ENCODE data around the gene TACR2.

TACR2 gene

GRCh38 chr10:69384320-69384719, 32.4 kb downstream of the TACR2 start:
- H2AFZ ChIP-seq (ENCODE audit: low read depth, low read length) = no peak overlapping the region
- TF ChIP-seq EZH2 (IDR thresholded peaks at IDR 0.05; ENCODE audit: borderline replicate concordance, low read depth, low read length, severe bottlenecking) = no peak
- H4K20me1 ChIP-seq (ENCODE audit: insufficient read depth, low read length) = 0 out of 2 replicates have a peak, but pooled peaks cover 5% of the 10 kb centered on the region
- H3K9me3 ChIP-seq (ENCODE audit: insufficient read depth, low read length, severe bottlenecking) = no peaks in the 10 kb centered on the region
- H3K27me3 ChIP-seq (ENCODE audit: insufficient read depth, low read length, poor library complexity) = no peaks in the 10 kb centered on the region
- H3K4me1 ChIP-seq (ENCODE audit: insufficient read depth, low read length) = no peaks in the 10 kb centered on the region
- ATAC-seq (ENCODE audit: insufficient read depth, low read depth) = no peak
- H3K4me2 ChIP-seq (ENCODE audit: insufficient read depth, low read length) = no peak overlapping the region
- no peaks in the 10 kb centered on the region for H3K79me2 ChIP-seq (ENCODE audit: insufficient read depth, low read length)
- no peak overlapping the region for H3K9ac ChIP-seq (ENCODE audit: low read depth, low read length)
- peaks cover 86% of the 10 kb centered on the region for H3K36me3 ChIP-seq (ENCODE audit: insufficient read depth, low read length)
- no peak for DNase-seq
- H3K4me3 ChIP-seq (ENCODE audit: low read depth in 1 of 2, low read length in 2 of 2) = no peak overlapping the region
- no peak overlapping the region for H3K27ac ChIP-seq (ENCODE audit: low read length)

DNA sequence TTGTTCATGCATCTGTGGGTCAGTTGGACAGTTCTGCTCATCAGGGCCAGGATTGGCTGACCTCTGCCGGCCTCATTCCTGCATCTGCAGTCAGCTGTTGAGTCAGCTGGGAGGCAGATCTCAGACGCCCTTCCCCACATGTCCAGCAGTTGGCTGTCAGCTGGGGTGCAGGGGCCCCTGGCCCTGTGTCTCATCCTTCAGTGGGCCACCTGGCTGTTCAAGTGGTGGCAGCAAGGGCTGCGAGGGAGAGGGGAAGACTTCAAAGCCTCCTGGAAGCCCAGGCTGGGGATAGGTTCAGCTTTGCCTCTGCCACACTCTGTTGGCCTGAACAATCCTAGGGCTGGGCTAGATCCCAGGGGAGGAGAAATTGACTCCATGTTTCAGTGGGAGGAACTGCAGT, 33.2 kb downstream of the TACR2 start:
- H3K9me3 ChIP-seq (ENCODE audit: insufficient read depth, low read length, severe bottlenecking) = no peaks in the 10 kb centered on the region
- ATAC-seq (ENCODE audit: insufficient read depth, low read depth) (no peak), DNase-seq (no peak)
- H3K27me3 ChIP-seq (ENCODE audit: insufficient read depth, low read length, poor library complexity) = no peaks in the 10 kb centered on the region
- H3K4me3 ChIP-seq (ENCODE audit: low read depth in 1 of 2, low read length in 2 of 2) = no peak overlapping the region
- no peaks in the 10 kb centered on the region for H3K4me1 ChIP-seq (ENCODE audit: insufficient read depth, low read length)
- no peak overlapping the region for H3K9ac ChIP-seq (ENCODE audit: low read depth, low read length)
- no peak overlapping the region for H3K4me2 ChIP-seq (ENCODE audit: insufficient read depth, low read length)
- no peak overlapping the region for H3K27ac ChIP-seq (ENCODE audit: low read length)
- H3K79me2 ChIP-seq (ENCODE audit: insufficient read depth, low read length) = no peaks in the 10 kb centered on the region
- TF ChIP-seq CTCF (IDR thresholded peaks at IDR 0.05; ENCODE audit: borderline replicate concordance, extremely low read depth, low read length, poor library complexity, severe bottlenecking) = no peak
- no peak for TF ChIP-seq EZH2 (IDR thresholded peaks at IDR 0.05; ENCODE audit: borderline replicate concordance, low read depth, low read length, severe bottlenecking)
- no peak overlapping the region for H2AFZ ChIP-seq (ENCODE audit: low read depth, low read length)
- H3K36me3 ChIP-seq (ENCODE audit: insufficient read depth, low read length) = peaks cover 80% of the 10 kb centered on the region
- H4K20me1 ChIP-seq (ENCODE audit: insufficient read depth, low read length) = 0 out of 2 replicates have a peak, but pooled peaks cover 5% of the 10 kb centered on the region

- DNase-seq (no peak), ATAC-seq (ENCODE audit: insufficient read depth, low read depth) (no peak)
- Histone ChIP-seq H3K9ac (ENCODE audit: low read depth, low read length) (no peak overlapping the region), H3K4me1 (ENCODE audit: insufficient read depth, low read length) (no peaks in the 10 kb centered on the region), H3K4me2 (ENCODE audit: insufficient read depth, low read length) (no peak overlapping the region), H3K36me3 (ENCODE audit: insufficient read depth, low read length) (peaks cover 76% of the 10 kb centered on the region), H3K27me3 (ENCODE audit: insufficient read depth, low read length, poor library complexity) (no peaks in the 10 kb centered on the region), H3K27ac (ENCODE audit: low read length) (no peak overlapping the region), H4K20me1 (ENCODE audit: insufficient read depth, low read length) (0 out of 2 replicates have a peak, but pooled peaks cover 5% of the 10 kb centered on the region), H3K9me3 (ENCODE audit: insufficient read depth, low read length, severe bottlenecking) (no peaks in the 10 kb centered on the region), H2AFZ (ENCODE audit: low read depth, low read length) (no peak overlapping the region), H3K4me3 (ENCODE audit: low read depth in 1 of 2, low read length in 2 of 2) (no peak overlapping the region), H3K79me2 (ENCODE audit: insufficient read depth, low read length) (no peaks in the 10 kb centered on the region)
- TF ChIP-seq CTCF (IDR thresholded peaks at IDR 0.05; ENCODE audit: borderline replicate concordance, extremely low read depth, low read length, poor library complexity, severe bottlenecking) = no peak
- no peak for TF ChIP-seq EZH2 (IDR thresholded peaks at IDR 0.05; ENCODE audit: borderline replicate concordance, low read depth, low read length, severe bottlenecking)
These were observed 34.2 kb downstream of the TACR2 start for GRCh38 chr10:69382382-69383117.

DNA sequence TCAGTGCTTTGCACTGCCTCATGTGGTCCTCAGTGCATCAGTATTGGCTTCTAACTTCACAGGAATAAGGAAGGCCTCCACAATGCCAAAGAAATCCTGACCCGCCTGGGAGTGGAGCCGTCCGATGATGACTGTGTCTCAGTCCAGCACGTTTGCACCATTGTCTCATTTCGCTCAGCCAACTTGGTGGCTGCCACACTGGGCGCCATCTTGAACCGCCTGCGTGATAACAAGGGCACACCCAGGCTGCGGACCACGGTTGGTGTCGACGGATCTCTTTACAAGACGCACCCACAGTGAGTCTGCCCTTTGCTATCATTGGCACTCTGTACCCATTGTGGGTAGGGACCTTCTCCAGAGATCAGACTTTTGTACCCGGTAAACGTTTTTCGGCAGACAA, 36.9 kb downstream of the TACR2 start:
- Histone ChIP-seq H3K4me2 (ENCODE audit: insufficient read depth, low read length) (no peak overlapping the region), H3K79me2 (ENCODE audit: insufficient read depth, low read length) (no peaks in the 10 kb centered on the region), H3K9ac (ENCODE audit: low read depth, low read length) (no peak overlapping the region), H4K20me1 (ENCODE audit: insufficient read depth, low read length) (peaks cover 11% of the 10 kb centered on the region), H3K4me3 (ENCODE audit: low read depth in 1 of 2, low read length in 2 of 2) (no peak overlapping the region), H3K27ac (ENCODE audit: low read length) (no peak overlapping the region), H3K4me1 (ENCODE audit: insufficient read depth, low read length) (no peaks in the 10 kb centered on the region), H3K9me3 (ENCODE audit: insufficient read depth, low read length, severe bottlenecking) (no peaks in the 10 kb centered on the region), H3K36me3 (ENCODE audit: insufficient read depth, low read length) (peaks cover 79% of the 10 kb centered on the region), H2AFZ (ENCODE audit: low read depth, low read length) (no peak overlapping the region), H3K27me3 (ENCODE audit: insufficient read depth, low read length, poor library complexity) (no peaks in the 10 kb centered on the region)
- no peak for TF ChIP-seq EZH2 (IDR thresholded peaks at IDR 0.05; ENCODE audit: borderline replicate concordance, low read depth, low read length, severe bottlenecking)
- ATAC-seq (ENCODE audit: insufficient read depth, low read depth) = no peak
- DNase-seq = no peak

Measured in DND-41 (cell line).